CD4-positive, alpha-beta T cell treated with Interleukin-21 for 1 hour (primary cell): ENCODE measurements around the gene ZNF800.
A peak's percentile ranks its signal among the peaks of the same experiment; 100 is the strongest.
"Not testable (repeated sequence)": the region's sequence is repeated elsewhere in the genome, so short reads cannot be mapped to it uniquely, and the experiment has no call there.

Experiments
- DNase-seq: peaks from one replicate; pipeline ENCODE4 v3.0.0-alpha.2; 2020

The ZNF800 gene, protein sequence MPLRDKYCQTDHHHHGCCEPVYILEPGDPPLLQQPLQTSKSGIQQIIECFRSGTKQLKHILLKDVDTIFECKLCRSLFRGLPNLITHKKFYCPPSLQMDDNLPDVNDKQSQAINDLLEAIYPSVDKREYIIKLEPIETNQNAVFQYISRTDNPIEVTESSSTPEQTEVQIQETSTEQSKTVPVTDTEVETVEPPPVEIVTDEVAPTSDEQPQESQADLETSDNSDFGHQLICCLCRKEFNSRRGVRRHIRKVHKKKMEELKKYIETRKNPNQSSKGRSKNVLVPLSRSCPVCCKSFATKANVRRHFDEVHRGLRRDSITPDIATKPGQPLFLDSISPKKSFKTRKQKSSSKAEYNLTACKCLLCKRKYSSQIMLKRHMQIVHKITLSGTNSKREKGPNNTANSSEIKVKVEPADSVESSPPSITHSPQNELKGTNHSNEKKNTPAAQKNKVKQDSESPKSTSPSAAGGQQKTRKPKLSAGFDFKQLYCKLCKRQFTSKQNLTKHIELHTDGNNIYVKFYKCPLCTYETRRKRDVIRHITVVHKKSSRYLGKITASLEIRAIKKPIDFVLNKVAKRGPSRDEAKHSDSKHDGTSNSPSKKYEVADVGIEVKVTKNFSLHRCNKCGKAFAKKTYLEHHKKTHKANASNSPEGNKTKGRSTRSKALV

DNA sequence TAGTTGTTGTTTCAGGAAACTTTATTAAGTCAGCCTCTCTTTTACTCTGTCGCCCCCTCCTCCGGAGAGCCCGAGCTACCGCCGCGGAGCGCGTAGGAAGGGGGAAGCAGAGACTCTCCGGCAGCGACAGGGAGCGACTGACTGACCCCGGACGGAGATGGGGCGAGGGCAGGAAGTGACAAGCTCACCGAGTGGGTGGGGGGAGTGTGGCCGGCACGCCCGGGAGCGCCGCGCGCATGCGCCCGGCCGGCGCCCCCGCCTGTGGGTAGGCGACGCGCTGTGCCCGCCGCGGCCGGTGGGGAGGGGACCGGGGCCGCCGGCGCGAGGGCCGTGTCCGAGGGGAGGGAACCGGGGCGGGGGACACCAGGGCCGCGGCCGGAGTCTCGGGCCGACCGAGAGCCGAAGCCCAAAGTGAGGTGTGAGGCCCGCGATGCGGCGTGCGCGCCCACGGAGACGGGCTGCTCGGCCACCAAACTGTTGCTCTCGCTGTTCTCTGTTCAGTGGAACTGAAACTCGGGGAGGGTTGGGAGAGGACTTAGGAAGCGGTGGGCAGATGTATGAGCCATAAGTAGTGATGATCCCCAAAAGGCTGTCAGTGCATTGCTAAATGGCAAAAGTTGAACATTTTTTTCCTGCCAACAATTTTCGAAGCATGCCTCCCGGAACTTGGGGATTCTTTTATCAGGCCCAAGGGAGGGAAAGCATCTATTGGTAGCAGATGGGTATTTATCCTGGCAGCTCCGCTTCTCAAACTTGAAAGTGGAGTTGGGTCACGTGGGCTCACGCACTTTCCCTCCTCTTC is at the start of gene ZNF800:
TSS of gene ZNF800 (minus strand) at position 143 of the 802 bp plus-strand sequence. CDS start 1,151 bp downstream, outside the sequence.
- DNase-seq, result peak; percentile 90

DNA sequence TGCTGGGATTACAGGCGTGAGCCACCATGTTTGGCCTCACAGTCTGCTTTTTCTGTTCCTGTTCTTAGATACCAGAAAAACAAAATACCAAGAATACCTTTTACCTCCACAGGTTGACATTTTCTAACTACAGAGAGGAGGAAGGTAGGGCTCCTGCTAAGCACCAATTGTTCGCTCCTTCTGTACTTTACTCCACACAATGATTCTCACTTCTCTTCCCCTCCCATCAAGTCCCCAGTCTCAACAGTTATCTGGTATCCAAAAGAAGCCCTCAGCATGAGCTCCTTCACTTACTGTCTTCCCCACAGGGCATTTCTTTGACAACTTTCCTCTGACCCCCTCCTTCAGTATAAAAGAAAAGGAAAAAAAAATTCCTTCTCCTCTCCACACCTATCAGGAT is 47.7 kb upstream of the ZNF800 start:
- no peak for DNase-seq

DNA sequence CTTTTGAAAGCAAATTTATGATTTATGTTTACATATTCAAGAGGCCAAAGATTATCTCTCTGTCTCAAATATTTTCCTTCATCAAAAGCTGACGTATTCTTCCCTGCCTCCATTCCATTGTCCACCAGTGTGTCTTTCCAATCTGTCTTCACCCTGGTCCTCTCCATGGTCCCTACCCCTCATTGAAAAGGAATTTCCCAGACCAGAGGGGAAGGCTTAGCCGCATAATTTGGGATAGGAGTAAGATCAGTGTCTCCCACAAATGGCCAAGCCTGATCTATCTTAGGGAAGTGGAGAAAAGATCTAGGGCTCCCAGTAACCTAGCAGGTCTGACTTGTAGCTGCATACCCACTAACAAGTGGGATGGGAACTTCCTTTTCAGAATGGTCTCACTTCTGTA is 46.3 kb upstream of the ZNF800 start:
- no peak for DNase-seq

DNA sequence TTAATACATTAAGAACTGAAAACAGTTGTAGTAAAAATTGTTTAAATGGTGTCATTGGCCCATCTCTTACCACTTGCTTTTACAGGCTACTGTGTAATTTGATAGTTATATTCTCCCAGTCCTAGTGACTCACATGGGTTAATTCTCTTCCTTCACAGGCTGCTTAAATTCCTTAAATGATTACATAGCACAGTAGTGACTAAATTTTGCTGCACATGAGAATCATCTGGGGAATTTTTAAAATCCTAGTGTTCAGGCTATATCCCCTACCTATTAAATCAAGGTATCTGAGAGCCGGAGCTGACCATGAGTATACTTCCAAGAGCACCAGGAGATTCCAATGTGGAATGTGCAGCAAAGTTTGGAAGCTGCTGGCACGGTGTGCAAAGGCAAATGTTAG is 45.3 kb upstream of the ZNF800 start:
- no peak for DNase-seq

DNA sequence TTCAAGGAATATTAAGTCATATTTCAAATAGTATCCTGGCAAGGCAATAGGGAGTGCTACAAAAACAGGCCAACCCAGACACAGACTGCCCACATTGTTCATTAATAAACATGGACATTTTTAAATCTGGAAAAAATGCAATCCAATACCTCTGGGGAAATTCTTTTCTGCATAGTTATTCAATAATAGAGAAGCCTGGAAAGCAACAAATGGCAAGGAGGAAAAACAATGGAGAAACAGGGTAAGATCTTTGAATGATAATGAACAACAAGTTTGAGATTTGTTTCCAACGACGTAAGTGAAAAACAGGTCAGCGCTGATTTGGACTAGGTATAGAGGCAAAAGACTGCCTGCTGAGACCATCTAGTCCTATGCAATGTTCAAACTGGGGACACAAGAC is 44.7 kb upstream of the ZNF800 start:
- DNase-seq, result no peak

DNA sequence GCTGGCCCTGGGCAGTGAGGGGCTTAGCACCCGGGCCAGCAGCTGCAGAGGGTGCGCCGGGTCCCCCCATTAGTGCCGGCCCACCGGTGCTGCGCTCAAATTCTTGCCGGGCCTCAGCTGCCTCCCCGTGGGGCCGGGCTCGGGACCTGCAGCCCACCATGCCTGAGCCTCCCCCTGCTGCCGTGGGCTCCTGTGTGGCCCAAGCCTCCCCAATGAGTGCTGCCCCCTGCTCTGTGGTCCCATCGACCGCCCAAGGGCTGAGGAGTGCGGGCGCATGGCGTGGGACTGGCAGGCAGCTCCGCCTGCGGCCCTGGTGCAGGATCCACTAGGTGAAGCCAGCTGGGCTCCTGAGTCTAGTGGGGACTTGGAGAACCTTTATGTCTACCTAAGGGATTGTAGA is 36.8 kb upstream of the ZNF800 start:
- DNase-seq, result not testable (repeated sequence)

DNA sequence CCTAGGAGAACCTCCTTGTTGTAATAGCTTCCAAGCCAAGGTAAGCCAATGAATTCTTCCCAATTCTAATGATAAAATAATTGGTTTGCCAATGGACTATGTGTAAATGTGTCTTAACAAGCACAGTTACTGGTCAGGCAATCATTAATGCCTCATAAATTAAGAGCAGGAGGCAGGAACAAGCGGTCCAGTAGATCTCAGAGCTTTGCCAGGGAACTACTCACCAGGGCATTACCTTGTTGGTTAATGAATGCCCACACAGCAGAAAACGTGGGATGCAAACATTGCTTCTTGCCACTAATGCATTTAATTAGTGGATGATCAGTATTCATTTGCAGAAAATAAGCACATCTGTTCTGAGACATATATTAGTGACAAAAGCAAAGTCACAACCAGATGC is 26.7 kb upstream of the ZNF800 start:
- no peak for DNase-seq

DNA sequence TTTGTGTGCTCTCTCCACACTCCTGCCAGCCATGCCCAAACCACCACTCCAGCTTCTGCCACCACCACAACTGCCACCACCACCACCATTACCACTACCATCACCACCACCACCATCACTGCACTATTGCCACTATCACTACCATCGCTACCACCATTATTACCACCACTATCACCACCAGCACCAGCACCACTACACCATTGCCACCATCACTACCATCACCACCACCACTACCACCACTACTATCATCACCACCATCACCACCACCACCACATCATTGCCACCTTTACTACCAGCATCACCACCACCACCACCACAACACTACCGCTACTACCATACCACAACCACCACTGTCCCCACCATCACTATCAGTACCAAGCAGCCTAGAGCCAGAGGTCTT is 26.0 kb upstream of the ZNF800 start:
- no peak for DNase-seq

DNA sequence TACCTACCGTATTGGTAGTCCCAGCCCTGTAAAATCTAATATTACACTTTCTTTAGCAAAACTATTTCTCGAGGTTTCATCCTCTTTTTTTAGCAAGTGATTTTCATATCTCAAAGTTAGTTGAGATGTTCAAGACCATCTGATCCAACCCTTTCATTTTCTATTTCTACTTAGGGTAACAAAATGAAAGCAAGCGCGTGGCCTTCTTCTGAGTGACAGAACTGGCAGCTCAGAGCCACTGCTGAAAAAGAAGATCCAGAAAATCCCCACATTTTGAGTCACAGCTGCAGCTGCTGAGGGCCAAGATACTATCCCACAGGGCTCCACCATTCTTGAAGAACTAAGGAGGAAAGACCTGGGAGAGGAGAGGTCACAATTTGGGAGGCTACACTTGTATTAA is 24.8 kb upstream of the ZNF800 start:
- no peak for DNase-seq

DNA sequence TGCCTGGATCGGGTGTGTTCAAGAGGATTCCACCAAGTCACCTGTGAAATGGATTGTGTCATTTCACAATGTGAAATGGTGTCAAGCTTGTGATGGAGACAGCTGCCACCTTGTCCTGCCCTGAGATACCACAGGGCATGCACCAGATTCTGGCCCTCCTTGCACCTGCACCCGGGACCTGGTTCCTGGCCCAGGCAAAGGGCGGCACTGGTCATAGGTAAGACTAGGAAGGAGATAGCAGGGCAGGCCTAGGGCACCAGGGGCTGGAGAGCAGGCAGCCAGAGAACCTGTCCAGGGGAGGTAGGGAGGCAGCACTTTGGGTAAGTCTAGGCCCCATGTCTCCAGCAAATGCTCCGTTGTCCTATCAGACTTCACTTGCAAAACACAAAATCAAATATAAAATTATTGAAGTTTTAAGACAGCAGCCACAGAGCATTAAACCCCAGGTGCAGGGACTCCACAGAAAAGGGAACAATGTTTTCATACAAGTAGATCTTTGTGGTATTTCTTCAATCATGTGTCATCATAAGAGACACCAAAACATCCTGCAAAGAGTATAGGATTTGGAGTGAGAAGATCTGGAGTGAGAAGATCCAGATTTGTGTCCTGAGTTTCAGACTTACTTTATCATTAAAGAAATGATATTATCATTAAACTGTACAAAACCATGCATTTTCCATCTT is 22.7 kb upstream of the ZNF800 start:
- DNase-seq, result no peak

DNA sequence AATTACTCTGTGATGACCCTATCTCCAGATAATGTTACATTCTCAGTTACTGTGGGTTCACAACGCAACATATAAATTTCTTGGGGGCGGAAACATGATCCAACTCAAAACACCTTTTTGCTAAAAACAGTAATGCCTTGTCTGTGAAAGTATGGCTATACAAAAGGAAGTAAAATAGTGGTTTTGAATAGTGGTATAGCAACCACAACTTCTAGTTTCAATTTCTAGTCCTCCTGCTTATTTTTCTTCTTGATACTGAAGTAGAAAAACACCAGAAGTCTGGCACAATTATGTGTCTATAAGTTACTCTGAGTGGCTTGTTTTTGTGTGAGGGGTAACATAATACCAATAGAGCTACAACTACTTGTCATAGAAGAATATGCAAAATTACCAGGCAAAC is 21.5 kb upstream of the ZNF800 start:
- peak; percentile 46 for DNase-seq

DNA sequence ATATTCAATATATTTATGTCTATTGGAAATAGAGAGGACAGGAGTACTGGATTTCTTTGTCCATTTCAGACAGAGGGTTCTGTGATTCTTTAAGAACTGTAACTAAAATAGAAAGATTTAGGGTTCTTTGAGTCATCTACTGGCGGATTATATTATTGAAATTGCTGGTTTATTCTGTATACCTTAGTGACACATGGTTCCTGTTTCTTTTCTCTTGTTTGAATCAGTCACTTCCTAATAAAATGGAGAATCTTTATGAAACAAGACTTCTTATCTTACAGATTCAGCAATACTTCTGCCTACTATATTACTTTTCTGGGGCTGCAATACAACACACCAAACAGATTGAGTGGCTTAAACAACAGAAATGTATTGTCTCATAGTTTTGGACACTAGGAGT is 20.8 kb upstream of the ZNF800 start:
- no peak for DNase-seq

DNA sequence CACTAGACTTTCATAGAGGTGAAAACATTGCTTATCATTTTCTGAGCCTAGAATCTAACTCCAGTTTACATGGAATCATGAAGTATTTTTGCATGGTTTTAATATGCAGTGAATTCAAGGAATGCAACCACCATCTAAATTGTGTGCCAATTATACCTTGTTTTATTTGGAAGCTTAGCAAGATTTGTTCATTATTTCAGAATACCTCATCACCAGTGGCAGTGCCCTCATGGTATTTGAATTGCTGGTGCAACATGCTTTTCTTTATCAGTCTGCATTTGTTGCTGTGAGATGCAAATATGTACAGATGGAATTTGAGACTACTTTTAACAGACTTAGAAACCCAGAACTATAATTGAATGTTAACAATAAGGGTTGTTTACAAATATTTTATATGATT is 18.7 kb upstream of the ZNF800 start:
- DNase-seq, result no peak

DNA sequence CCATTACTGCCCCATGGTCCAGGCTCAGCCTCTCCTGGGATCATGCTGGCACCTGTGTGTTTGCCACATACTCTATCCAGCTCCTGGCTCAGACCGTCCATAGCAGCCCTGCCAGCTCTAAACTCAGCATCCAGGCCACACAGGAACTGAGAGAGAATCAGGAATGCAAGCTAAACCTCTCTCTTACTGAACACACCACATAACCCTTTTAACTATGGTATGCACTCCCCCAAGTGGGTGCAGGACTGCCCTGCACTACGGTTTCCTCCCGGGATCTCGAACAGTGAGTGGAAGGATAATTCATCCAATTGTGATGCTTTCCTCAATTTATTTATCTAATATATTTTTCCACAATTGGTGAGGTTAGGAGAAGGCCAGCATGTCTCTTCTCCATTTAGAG is 17.1 kb upstream of the ZNF800 start:
- no peak for DNase-seq

DNA sequence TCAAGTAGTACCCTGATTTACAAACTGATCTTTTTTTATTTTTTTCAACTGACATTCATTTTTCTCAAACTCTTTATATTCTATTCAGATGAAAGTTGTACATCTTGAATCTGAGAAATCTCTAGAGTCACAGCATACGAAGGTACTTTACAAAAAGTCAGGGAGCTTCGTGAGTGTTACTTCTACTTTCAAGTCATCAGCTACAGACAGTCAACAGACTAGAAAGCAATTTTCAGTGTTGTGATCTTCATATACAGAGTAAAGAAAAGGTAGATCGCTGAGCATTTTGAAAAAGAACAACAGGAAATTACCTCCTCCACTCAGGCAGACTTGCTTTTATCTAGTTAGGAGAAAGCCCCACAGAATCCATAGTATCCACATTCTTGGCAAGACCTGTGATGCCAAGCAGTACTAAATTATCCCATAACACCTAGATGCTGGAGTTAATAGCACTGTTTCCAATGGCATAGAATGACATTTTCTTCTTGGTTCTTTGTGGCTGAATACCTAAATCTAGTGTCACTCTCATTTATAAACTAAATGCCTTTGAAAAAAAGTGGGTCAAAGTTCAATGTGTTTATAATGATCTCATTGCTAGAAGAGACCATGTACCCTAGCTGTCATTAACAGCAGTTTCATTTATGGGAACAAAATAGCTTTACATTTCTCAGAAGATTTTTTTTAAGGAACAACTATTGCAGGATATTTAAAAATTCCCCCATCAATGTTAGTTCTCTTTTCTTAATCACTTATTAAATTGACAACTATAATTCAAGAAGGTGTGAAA is 12.0 kb upstream of the ZNF800 start:
- no peak for DNase-seq

DNA sequence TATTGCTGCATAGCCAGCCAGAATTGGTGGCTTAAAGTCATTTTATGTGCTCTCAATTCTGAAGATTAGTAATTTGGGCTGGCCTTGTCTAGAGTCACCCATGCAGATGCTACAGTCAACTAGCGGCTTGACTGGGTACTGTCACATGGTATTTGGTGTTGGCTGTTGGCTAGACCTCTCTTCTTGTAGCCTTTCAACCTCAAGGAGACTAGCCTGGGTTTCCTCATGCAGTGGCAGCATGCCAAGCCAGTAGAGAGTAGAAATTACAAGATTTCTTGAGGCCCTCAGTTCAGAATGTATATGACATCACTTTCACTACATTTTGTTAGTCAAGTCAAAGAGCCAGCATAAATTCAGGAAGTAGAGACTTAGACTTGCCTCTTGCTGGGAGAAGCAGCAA is 3.7 kb upstream of the ZNF800 start:
- DNase-seq, result no peak

DNA sequence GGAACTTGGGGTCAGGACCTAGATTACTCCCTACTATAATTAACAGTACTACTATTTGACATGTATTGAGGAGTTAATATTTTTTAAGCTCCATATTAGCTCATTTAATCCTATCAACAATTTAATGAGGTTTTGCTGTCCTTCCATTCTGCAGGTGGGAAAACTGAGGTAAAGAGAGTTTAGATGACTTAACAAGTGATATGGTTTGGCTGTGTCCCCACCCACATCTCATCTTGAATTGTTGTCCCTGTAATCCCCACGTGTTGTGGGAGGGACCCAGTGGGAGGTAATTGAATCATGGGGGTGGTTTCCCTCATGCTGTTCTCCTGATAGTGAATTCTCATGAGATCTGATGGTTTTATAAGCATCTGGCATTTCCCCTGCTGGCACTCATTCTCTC is 2.6 kb upstream of the ZNF800 start:
- not testable (repeated sequence) for DNase-seq

DNA sequence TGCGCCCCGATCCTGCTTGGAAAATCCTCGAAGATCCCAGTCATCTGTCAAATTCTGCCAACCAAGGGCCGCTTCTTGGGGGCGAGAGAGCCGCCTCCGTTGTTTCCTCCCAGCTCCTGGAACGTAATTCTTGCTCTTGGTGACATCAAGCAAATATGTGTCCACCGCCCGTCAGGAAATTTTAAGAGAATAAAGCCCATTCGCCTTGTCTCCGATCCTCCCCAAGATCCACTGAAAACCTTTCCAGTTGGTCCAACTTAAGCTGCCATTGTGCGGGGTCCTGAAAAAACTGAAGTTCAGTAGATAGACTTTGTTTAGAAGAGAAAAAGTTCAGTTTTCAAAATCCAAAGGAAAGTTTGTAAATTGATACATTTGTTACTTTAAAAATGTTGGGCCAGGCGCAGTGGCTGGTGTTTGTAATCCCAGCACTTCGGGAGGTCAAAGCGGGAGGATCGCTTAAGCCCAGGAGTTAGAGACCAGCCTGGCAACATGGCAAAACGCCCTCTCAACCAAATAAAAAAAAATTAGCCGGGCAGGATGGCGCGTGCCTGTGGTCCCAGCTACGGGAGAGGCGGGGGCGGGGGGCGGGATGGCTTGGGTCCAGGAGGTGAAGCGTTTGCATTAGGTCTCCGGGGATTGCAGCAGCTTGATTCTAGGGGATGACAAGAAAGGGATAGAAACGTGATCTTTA is 1.0 kb upstream of the ZNF800 start:
- no peak for DNase-seq

DNA sequence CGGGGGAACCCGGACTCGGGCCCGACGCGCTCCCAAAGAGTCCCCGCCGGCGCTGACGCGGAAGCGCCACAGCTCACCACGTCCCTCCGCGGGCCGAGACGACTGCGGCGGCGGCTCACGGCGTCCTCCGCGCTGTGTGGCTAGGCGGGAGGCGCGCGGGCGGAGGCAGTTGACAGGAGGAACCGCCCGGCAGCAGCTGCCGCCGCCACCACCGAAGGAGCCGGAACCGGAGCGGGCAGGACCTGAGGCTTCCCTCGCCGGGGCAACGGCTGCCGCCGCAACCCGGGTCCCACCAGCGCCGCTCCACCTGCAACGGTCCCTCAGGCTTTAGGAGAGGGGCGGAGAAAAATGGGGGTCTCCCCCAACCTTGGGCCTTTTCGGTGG is 334 bp downstream of the ZNF800 start:
- DNase-seq, result peak; percentile 74

DNA sequence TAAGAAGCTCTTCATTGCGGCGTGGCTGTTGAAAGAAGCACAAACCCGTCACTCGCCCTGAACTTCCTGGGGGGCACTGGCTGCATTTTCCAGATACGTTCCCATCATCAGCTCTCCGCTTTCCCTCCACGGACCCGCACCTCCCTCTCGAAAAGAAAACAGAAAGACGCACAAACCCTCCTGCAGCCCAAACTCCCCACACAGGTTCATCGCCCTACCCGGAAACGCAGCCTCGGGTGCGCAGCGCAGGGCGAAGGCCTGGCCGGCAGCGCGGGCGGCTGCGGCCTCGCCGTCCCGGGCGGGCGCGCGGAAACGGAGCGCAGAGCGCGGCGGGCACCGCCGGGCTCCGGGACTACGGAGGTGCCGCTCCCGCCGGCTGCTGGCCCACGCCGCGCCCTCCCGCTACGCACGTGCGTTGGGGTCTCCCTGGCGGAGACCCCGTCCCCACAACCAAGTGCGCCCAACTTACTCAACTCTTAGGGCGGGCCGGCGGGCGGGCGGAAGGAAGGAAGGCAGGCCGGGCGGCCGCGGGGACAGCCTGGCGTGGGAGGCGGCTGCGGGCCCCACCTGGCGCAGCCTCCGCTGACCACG is 822 bp downstream of the ZNF800 start:
- peak; percentile 68 for DNase-seq
